GM21447 (cell line): ENCODE data around the gene S100A16.
A peak's percentile ranks its signal among the peaks of the same experiment; 100 is the strongest.
"Not testable (repeated sequence)": the region's sequence is repeated elsewhere in the genome, so short reads cannot be mapped to it uniquely, and the experiment has no call there.

Source experiments
- ATAC-seq: cut with Tn5 transposase; IDR thresholded peaks from one replicate; pipeline ENCODE4 v1.9.1; 2021; ENCODE audit not compliant: unreplicated experiment

The S100A16 gene

DNA sequence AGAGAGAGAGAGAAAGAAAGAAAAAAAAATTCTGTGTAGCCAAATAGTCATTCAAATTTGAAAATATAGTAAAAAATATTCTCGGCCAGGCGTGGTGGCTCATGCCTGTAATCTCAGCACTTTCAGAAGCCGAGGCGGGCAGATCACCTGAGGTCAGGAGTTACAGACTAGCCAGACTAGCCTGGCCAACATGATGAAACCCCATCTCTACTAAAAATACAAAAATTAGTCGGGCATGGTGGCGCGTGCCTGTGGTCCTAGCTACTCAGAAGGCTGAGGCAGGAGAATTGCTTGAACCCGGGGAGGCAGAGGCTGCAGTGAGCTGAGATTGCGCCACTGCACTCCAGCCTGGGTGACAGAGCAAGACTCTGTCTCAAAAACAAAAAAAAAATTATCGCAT lies 24.9 kb downstream of the S100A16 start:
- ATAC-seq = not testable (repeated sequence)

DNA sequence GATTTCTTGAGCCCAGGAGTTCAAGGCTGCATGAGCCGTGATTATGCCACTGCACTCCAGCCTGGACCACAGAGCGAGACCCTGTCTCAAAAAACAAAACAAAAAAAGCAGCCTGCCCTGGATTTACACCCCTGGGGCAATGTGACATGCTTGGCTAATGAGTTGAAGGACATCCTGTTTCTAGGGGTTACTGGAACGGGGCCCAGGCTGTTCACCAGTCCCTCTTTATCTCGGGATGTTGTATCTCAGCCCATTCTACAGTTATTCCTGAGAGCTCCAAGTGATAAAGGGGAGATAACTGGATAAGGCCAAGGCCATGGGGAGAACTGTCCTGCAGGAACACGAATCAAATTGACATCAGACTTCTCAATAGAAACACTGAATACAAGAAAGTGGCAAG lies 25.6 kb downstream of the S100A16 start:
- ATAC-seq = no peak

GRCh38 chr1:153586347-153586746 lies 26.6 kb downstream of the S100A16 start:
- ATAC-seq = no peak

DNA sequence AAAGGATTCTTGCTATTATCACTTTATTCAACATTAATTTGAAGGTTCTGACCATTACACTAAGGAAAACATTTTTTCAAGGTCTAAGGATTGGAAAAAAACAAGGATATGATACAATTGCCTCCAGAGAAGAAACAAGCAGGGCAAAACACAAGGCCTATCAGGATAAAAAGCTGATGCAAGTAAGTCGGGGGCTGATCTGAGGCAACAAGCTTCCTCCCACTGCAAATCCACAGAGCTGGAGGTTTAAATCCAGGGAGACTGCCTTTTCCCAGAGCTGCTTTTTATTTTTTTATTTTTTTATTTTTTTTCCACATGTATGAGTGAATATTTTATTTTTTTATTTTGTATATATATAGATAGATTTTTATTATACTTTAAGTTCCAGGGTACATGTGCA lies 27.9 kb downstream of the S100A16 start:
- no peak for ATAC-seq

- ATAC-seq = no peak
These were observed 29.0 kb downstream of the S100A16 start for GRCh38 chr1:153583976-153584375.

DNA sequence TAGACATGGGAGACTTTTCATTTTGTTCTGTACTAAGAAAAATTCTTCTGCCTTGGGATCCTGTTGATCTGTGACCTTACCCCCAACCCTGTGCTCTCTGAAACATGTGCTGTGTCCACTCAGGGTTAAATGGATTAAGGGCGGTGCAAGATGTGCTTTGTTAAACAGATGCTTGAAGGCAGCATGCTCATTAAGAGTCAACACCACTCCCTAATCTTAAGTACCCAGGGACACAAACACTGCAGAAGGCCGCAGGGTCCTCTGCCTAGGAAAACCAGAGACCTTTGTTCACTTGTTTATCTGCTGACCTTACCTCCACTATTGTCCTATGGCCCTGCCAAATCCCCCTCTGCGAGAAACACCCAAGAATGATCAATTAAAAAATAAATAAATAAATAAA lies 29.4 kb downstream of the S100A16 start:
- ATAC-seq = not testable (repeated sequence)

GRCh38 chr1:153582836-153583235 lies 30.1 kb downstream of the S100A16 start:
- ATAC-seq = not testable (repeated sequence)

- no peak for ATAC-seq
These were observed 34.0 kb downstream of the S100A16 start for GRCh38 chr1:153578936-153579335.

GRCh38 chr1:153578490-153578889 lies 34.4 kb downstream of the S100A16 start:
- no peak for ATAC-seq

DNA sequence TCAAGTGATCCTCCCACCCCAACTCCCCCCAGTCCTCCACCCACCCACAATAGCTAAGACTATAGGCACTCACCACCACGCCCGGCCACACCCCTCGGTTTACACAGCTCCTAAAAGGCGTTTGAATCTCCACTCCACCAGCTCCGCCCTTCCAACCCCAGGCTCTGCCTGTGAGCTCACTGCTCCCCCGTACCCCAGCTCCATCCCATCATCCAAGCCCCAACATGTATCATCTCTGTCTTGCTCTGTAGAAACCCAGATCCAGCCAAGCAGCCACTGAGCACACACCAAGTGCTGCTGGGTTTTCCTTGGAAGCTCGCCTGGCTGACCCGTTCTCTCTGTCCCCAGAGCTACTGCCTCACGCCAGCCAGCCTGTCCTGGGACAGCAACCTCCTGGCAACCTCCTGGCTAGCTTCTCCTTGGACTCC lies 35.3 kb downstream of the S100A16 start:
- no peak for ATAC-seq

GRCh38 chr1:153577138-153577537 lies 35.8 kb downstream of the S100A16 start:
- no peak for ATAC-seq

DNA sequence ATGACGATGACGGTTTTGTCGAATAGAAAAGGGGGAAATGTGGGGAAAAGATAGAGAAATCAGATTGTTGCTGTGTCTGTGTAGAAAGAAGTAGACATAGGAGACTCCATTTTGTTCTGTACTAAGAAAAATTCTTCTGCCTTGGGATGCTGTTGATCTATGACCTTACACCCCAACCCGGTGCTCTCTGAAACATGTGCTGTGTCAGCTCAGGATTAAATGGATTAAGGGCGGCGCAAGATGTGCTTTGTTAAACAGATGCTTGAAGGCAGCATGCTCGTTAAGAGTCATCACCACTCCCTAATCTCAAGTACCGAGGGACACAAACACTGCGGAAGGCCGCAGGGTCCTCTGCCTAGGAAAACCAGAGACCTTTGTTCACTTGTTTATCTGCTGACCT lies 37.4 kb downstream of the S100A16 start:
- not testable (repeated sequence) for ATAC-seq

- not testable (repeated sequence) for ATAC-seq
These were observed 37.9 kb downstream of the S100A16 start for GRCh38 chr1:153575081-153575491.

DNA sequence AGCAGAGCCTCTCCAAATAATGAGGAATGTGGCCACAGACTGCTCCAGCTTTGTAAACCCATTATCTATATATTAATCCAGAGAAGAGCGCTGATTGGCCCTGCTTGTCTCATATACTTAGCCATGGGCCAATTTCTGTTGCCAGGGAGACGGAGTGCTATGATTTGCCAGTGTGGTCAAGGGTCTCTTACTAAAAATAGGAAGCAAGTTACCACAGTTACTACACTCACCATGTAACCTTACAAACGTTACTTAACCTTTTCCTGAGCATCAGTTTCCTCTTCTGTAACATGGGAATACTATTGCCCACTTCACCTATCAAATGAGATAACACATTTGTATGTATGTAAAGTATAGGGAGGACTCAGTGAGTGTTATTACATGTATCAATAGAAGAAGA lies 39.6 kb downstream of the S100A16 start:
- no peak for ATAC-seq

- ATAC-seq = no peak
These were observed 40.3 kb downstream of the S100A16 start for GRCh38 chr1:153572569-153573015.

GRCh38 chr1:153571706-153572105 lies 41.2 kb downstream of the S100A16 start:
- ATAC-seq = no peak

GRCh38 chr1:153570874-153571273 lies 42.1 kb downstream of the S100A16 start:
- ATAC-seq = no peak

DNA sequence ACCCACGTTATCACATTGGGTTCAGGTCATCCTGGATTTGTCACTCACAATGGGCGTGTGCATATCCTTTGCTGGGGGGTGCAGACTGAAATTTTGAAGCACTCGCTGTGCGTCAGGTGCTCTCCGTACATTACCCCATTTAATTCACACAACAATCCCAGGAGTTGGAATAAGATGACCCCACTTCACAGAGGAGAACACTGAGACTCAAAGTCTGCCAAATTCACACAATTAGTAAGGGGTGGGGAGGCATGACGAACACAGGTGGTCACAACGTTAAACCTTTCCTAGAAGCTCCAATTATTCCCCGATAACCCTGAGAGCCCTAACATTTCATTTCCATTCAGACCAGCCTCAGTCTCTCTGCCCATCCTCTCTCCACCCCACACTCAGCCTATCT lies 43.5 kb downstream of the S100A16 start:
- no peak for ATAC-seq

- no peak for ATAC-seq
These were observed 44.4 kb downstream of the S100A16 start for GRCh38 chr1:153568367-153569099.

DNA sequence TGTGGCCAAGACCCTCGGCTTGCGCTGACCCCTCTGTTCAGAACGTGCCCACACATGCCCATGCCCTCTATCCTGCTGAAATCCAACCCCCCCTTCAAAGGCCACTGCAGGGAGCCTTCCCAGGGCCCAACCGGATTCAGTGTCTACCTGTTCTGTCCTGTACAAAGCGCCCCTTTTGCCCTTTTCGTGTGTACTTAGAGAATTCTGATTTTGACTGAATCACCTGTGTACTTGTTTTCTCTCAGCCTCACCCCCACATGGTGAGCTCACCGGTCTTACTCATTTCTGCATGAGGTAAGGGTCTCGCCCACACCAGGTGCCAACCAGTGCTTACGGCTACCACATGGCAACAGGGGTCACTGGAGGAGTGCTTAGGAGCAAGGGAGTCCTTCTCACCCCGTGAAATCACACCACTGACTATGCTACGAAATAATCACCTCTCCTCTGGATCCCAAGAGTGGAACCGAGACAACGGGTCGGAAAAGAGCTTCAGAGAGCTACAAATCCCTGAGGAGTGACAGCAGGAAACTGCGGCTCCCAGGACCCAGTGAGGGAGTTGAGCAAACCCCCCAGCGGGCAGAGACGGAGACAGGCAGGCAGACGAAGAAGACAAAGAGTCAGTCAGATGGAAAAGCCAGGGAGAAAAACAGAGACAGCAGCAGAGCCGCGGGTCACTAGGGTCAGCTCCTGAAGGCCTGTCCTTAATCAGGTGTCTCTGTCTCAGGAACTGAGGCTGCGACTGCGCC lies 45.1 kb downstream of the S100A16 start:
- no peak for ATAC-seq

GRCh38 chr1:153566414-153567371 lies 46.2 kb downstream of the S100A16 start:
- peak; percentile 38 for ATAC-seq
